HG03439 (cell line): ENCODE results near the gene RPS21.
A peak's percentile ranks its signal among the peaks of the same experiment; 100 is the strongest.

Experiments used
- ATAC-seq: cut with Tn5 transposase; IDR thresholded peaks from one replicate; pipeline ENCODE4 v1.9.1; 2021; ENCODE audit warnings: mild to moderate bottlenecking, moderate library complexity; ENCODE audit not compliant: unreplicated experiment

The RPS21 gene

GRCh38 chr20:62386383-62387218 is at the start of gene RPS21:
Gene RPS21, plus strand, starts transcription at chr20:62387103. Its CDS starts 236 bp downstream, at chr20:62387339.
- ATAC-seq = peak; percentile 80

- no peak for ATAC-seq
Measured at GRCh38 chr20:62337558-62338293, 49.2 kb upstream of the RPS21 start.

- ATAC-seq = no peak
Measured at GRCh38 chr20:62338294-62338620, 48.6 kb upstream of the RPS21 start.

GRCh38 chr20:62339647-62340062 is 47.2 kb upstream of the RPS21 start:
- peak; percentile 68 for ATAC-seq

GRCh38 chr20:62342910-62343309 is 44.0 kb upstream of the RPS21 start:
- no peak for ATAC-seq

GRCh38 chr20:62344092-62344491 is 42.8 kb upstream of the RPS21 start:
- ATAC-seq = no peak

GRCh38 chr20:62344782-62345181 is 42.1 kb upstream of the RPS21 start:
- ATAC-seq = no peak

GRCh38 chr20:62345681-62346370 is 41.1 kb upstream of the RPS21 start:
- ATAC-seq = no peak

- ATAC-seq = no peak
Measured at GRCh38 chr20:62346398-62347150, 40.3 kb upstream of the RPS21 start.

GRCh38 chr20:62347151-62347404 is 39.8 kb upstream of the RPS21 start:
- ATAC-seq = no peak

GRCh38 chr20:62347445-62347844 is 39.5 kb upstream of the RPS21 start:
- no peak for ATAC-seq

- no peak for ATAC-seq
Measured at GRCh38 chr20:62348604-62349003, 38.3 kb upstream of the RPS21 start.

GRCh38 chr20:62349556-62350097 is 37.3 kb upstream of the RPS21 start:
- ATAC-seq = no peak

- ATAC-seq = no peak
Measured at GRCh38 chr20:62350098-62350628, 36.7 kb upstream of the RPS21 start.

- ATAC-seq = no peak
Measured at GRCh38 chr20:62350629-62351422, 36.1 kb upstream of the RPS21 start.

- ATAC-seq = no peak
Measured at GRCh38 chr20:62351469-62352401, 35.2 kb upstream of the RPS21 start.

- ATAC-seq = no peak
Measured at GRCh38 chr20:62352402-62353288, 34.3 kb upstream of the RPS21 start.
